ENCODE data around the gene TMEM63C. TPM values are rescaled to one million over a fixed set of nuclear protein-coding genes. Genes with fewer than 3 reads are reported as not detected.
A peak's percentile ranks its signal among the peaks of the same experiment; 100 is the strongest.

Gene TMEM63C
- total and polyA plus RNA-seq, 2 donors from 2014 or later = 0.84 to 1.9 TPM

DNA sequence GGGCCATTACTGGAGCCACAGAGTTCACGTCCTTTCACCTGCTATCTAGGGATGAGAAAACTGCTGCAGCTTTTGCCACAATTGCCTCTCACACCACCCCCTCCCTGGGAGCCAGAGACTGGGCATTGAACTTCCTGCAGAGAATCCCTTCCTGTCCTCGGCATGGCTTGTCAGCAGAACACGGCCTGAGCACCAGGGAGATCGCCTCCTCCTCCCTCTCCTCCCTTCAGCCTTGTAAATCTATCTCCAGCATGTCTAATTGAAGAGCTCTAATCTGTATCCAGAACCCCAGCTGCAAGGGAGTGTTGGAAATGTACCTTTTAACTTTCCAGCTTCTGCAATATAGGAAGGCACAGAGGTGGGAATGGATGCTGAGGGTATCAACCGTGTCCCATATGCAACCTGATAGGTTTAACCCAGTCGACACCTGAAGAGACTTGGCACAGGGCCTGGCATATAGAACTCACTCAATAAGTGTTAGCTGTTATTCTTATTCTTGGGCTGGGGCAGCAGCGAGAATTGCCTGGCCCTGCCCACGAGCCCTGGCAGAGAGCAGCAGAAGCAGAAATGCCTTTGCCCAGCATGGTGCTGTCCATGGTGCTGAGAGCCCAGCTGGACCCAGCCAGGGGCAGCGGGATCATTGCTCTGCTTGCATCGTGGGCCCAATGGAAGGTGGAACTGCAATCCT, 26.8 kb downstream of the TMEM63C start:
- no peaks in the 10 kb centered on the region for H3K9me3 ChIP-seq (ENCODE audit: control insufficient read depth in 2 of 3, insufficient read depth in 1 of 3, low read length in 3 of 3)
- intact Hi-C loops (cut with DNase I) = no loop called here
- H3K4me1 ChIP-seq (ENCODE audit: control insufficient read depth in 2 of 3, insufficient read depth in 2 of 3, low read depth in 1 of 3, low read length in 3 of 3) = no peaks in the 10 kb centered on the region
- H3K9ac ChIP-seq (ENCODE audit: low read length in 3 of 3) = no peak overlapping the region
- FAIRE-seq = no peak
- TF ChIP-seq, protein P1, sequence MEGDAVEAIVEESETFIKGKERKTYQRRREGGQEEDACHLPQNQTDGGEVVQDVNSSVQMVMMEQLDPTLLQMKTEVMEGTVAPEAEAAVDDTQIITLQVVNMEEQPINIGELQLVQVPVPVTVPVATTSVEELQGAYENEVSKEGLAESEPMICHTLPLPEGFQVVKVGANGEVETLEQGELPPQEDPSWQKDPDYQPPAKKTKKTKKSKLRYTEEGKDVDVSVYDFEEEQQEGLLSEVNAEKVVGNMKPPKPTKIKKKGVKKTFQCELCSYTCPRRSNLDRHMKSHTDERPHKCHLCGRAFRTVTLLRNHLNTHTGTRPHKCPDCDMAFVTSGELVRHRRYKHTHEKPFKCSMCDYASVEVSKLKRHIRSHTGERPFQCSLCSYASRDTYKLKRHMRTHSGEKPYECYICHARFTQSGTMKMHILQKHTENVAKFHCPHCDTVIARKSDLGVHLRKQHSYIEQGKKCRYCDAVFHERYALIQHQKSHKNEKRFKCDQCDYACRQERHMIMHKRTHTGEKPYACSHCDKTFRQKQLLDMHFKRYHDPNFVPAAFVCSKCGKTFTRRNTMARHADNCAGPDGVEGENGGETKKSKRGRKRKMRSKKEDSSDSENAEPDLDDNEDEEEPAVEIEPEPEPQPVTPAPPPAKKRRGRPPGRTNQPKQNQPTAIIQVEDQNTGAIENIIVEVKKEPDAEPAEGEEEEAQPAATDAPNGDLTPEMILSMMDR (IDR thresholded peaks at IDR 0.05; ENCODE audit: borderline replicate concordance, extremely low read depth, insufficient read depth) = peak; percentile 7
- peak; percentile 84 to 93 (median 93) for DNase-seq
- H3K4me3 ChIP-seq (ENCODE audit: low read length in 3 of 3) = no peak overlapping the region
- no peaks in the 10 kb centered on the region for H3K27me3 ChIP-seq (ENCODE audit: control insufficient read depth, insufficient read depth, low read length)
- no peak overlapping the region for H3K27ac ChIP-seq (ENCODE audit: low read depth in 2 of 2, low read length in 2 of 2)
- H3K36me3 ChIP-seq (ENCODE audit: control insufficient read depth in 2 of 3, insufficient read depth in 3 of 3, low read length in 3 of 3) = no peaks in the 10 kb centered on the region

DNA sequence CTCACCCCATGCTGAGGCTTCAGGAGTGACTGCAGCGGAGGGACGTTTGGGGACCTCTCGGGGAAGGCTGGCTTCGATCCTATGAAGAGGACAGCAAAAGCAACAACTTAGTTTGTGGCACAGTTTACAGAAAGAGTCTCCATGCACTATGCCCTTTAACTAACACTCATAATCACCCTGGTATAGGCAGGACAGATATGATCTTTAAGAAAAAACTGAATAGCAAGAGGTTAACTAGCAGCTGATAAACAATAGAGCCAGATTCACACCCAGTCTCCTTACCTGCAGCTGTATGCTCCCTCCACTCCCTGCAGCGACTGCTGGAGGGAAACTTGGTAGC, 27.4 kb downstream of the TMEM63C start:
- H3K27me3 ChIP-seq (ENCODE audit: control insufficient read depth, insufficient read depth, low read length) = no peaks in the 10 kb centered on the region
- DNase-seq (peak in 1 of 5 donors; percentile 14), FAIRE-seq (no peak)
- H3K4me3 ChIP-seq (ENCODE audit: low read length in 3 of 3) = no peak overlapping the region
- intact Hi-C loops (cut with DNase I) = no loop called here
- H3K9me3 ChIP-seq (ENCODE audit: control insufficient read depth in 2 of 3, insufficient read depth in 1 of 3, low read length in 3 of 3) = no peaks in the 10 kb centered on the region
- no peaks in the 10 kb centered on the region for H3K36me3 ChIP-seq (ENCODE audit: control insufficient read depth in 2 of 3, insufficient read depth in 3 of 3, low read length in 3 of 3)
- no peaks in the 10 kb centered on the region for H3K4me1 ChIP-seq (ENCODE audit: control insufficient read depth in 2 of 3, insufficient read depth in 2 of 3, low read depth in 1 of 3, low read length in 3 of 3)
- H3K9ac ChIP-seq (ENCODE audit: low read length in 3 of 3) = no peak overlapping the region
- no peak overlapping the region for H3K27ac ChIP-seq (ENCODE audit: low read depth in 2 of 2, low read length in 2 of 2)
- TF ChIP-seq, protein P1 (IDR thresholded peaks at IDR 0.05; ENCODE audit: borderline replicate concordance, extremely low read depth, insufficient read depth) = no peak

DNA sequence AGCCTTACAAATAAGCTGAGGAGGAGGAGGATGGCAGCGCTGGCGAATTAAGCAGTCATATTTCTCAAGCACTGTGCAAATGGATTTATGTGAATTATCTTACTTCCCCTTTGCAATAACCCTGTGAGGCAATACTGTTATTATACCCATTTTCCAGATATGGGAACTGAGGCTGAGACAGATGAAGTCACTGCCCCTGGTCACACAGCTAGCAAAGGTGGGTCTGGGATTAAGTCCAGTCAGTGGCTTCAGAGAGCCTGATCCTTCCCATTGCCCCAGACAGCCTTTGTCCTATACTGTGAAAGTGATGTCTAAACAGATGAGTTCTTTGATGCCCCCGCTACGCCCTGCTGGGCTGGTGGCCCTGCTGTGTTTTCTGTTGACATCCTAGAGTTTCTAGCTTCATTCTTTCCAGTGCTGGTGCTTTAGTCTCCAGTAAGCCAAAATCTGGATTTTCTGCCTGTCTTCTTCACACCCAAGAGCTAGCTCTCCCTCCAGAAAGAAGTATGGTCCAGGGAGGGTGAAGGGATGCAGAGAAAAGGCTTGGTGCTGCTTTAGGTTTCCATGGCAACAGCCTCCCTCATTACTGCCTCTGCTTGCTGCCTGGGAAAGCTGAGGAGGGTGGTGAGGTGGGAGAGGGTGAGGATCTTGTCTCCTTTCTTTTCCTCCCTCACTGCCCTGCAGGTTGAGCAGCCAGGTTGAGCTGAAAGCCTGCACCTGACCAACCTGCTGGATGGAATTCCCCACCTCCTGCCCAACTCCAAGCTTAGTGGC, 30.7 kb downstream of the TMEM63C start:
- intact Hi-C loops (cut with DNase I) = no loop called here
- H3K9me3 ChIP-seq (ENCODE audit: control insufficient read depth in 2 of 3, insufficient read depth in 1 of 3, low read length in 3 of 3) = no peaks in the 10 kb centered on the region
- TF ChIP-seq, protein P1 (IDR thresholded peaks at IDR 0.05; ENCODE audit: borderline replicate concordance, extremely low read depth, insufficient read depth) = no peak
- H3K36me3 ChIP-seq (ENCODE audit: control insufficient read depth in 2 of 3, insufficient read depth in 3 of 3, low read length in 3 of 3) = no peaks in the 10 kb centered on the region
- DNase-seq (peak in 1 of 5 donors; percentile 17), FAIRE-seq (no peak)
- H3K4me3 ChIP-seq (ENCODE audit: low read length in 3 of 3) = no peak overlapping the region
- H3K27ac ChIP-seq (ENCODE audit: low read depth in 2 of 2, low read length in 2 of 2) = no peak overlapping the region
- H3K9ac ChIP-seq (ENCODE audit: low read length in 3 of 3) = no peak overlapping the region
- no peaks in the 10 kb centered on the region for H3K4me1 ChIP-seq (ENCODE audit: control insufficient read depth in 2 of 3, insufficient read depth in 2 of 3, low read depth in 1 of 3, low read length in 3 of 3)
- no peaks in the 10 kb centered on the region for H3K27me3 ChIP-seq (ENCODE audit: control insufficient read depth, insufficient read depth, low read length)

Data from kidney (tissue), 14 donors.